Esophagus muscularis mucosa (tissue), 3 donors: ENCODE data around the gene AATK.

Source experiments
- POLR2A ChIP-seq: fragments of 450-650 bp; IDR thresholded peaks from one replicate; pipeline ENCODE4 v1.6.1; 2017; ENCODE audit warnings: antibody characterized with exemption, moderate library complexity, mild to moderate bottlenecking, low read depth
- POLR2AphosphoS5 ChIP-seq, 2 donors: sonication (generic); formaldehyde crosslinking; IDR thresholded peaks; one replicate each; pipeline ENCODE4 v1.6.1; 2017; ENCODE audit warnings: antibody characterized with exemption in 2 of 2
- TF ChIP-seq, protein P1 (sequence below), 3 experiments: fragments of 200-600 bp in 2 of 3; fragments of 450-650 bp in 1 of 3; sonication (generic) in 2 of 3; IDR thresholded peaks; one replicate each; pipeline ENCODE4 v1.5.1; 2017 to 2019; ENCODE audit warnings: antibody characterized with exemption in 3 of 3, mild to moderate bottlenecking in 2 of 3, moderate library complexity in 1 of 3

DNA sequence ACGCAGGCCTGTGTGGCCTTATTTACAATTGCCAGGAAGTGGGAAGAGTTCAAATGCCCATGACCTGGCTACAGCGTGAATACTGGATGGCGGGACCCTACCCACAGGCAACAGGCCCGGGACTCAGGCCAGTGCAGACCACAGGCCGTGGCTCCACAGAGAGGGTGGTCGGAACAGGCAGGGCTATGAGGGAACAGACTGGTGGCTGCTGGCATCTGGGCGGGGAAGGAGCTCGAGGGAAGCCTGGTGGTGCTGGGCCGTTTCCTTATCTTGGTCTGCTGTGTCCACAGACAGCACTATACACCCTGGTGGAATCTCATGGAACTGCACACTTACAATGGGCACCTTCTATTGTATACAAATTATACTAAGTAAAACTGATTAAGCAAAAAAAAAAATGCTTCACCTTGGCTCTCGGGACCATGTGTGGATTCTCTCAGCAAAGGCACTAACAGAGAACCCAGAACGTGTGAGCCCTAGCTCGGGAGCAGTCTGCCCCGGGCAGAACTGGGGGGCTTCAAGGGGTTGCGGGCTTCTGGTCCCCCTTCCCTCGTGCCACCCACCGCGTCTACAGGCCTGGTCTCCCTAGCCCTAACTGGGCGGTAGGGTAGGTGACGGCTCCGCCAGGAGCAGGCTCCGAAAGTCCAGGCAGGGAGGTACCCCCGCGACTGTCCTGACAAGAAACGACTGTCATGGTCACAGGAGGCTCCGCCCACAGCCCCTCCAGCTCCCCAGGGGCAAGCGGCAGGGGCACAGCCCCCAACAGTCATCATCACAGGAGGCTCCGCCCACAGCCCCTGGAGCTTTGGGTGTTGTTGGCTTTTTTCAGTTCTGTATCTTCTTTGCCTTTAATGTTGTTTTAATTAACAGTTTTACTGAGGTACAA is 34.9 kb upstream of the AATK start:
- TF ChIP-seq POLR2A (no peak), POLR2AphosphoS5 (IDR thresholded peaks at IDR 0.05) (no peak)
- TF ChIP-seq, protein P1, sequence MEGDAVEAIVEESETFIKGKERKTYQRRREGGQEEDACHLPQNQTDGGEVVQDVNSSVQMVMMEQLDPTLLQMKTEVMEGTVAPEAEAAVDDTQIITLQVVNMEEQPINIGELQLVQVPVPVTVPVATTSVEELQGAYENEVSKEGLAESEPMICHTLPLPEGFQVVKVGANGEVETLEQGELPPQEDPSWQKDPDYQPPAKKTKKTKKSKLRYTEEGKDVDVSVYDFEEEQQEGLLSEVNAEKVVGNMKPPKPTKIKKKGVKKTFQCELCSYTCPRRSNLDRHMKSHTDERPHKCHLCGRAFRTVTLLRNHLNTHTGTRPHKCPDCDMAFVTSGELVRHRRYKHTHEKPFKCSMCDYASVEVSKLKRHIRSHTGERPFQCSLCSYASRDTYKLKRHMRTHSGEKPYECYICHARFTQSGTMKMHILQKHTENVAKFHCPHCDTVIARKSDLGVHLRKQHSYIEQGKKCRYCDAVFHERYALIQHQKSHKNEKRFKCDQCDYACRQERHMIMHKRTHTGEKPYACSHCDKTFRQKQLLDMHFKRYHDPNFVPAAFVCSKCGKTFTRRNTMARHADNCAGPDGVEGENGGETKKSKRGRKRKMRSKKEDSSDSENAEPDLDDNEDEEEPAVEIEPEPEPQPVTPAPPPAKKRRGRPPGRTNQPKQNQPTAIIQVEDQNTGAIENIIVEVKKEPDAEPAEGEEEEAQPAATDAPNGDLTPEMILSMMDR (IDR thresholded peaks at IDR 0.05), result peak; percentile 52 to 64 (median 55)
